Testis (tissue), 3 donors: ENCODE measurements around the gene SEMA6A. TPM values are rescaled to one million over a fixed set of nuclear protein-coding genes. Genes with fewer than 3 reads are reported as not detected.

ENCODE experiments used
- DNase-seq: peaks from one replicate; pipeline ENCODE4 v3.0.0-alpha.2; 2019
- H3K27ac ChIP-seq, 2 donors: fragments of 200-600 bp; sonication (generic); one replicate each; pipeline ENCODE4 v1.5.1; 2019
- H3K27me3 ChIP-seq: fragments of 200-600 bp; sonication (generic); one replicate; pipeline ENCODE4 v1.5.1; 2019
- H3K36me3 ChIP-seq: fragments of 200-600 bp; sonication (generic); one replicate; pipeline ENCODE4 v1.5.1; 2017; ENCODE audit warnings: low read depth; ENCODE audit errors: missing control alignments
- H3K4me1 ChIP-seq: fragments of 200-600 bp; sonication (generic); one replicate; pipeline ENCODE4 v1.5.1; 2019
- H3K4me3 ChIP-seq, 2 donors: fragments of 200-600 bp; sonication (generic); one replicate each; pipeline ENCODE4 v1.5.1; 2017 to 2019
- H3K9me3 ChIP-seq: fragments of 200-600 bp; sonication (generic); one replicate; pipeline ENCODE4 v1.5.1; 2017
- CTCF ChIP-seq, 3 experiments: fragments of 450-650 bp in 2 of 3; fragments of 200-600 bp in 1 of 3; sonication (generic) in 1 of 3; IDR thresholded peaks; one replicate each; pipeline ENCODE4 v1.5.1; 2016 to 2019; ENCODE audit warnings: antibody characterized with exemption in 3 of 3, mild to moderate bottlenecking in 2 of 3, moderate library complexity in 1 of 3
- POLR2A ChIP-seq: fragments of 450-650 bp; IDR thresholded peaks from one replicate; pipeline ENCODE4 v1.6.1; 2017; ENCODE audit warnings: antibody characterized with exemption, mild to moderate bottlenecking, moderate library complexity
- WGBS, 2 donors: methylation state at CpG; one replicate each; pipeline ENCODE4 v1.1.5; 2018; 5-methylcytosine and 5-hydroxymethylcytosine counted together
- intact Hi-C: fragments of 100-400 bp; cut with DNase I; formaldehyde crosslinking; loops from one replicate; pipeline ENCODE4 v1.15.1; 2023; ENCODE audit warnings: low total_unique reads
- polyA plus RNA-seq: library from polyadenylated mRNA; stranded (reverse); fragments of 350-450 nt; fragmentation: Illumina TruSeq; extraction: RNeasy Lipid Tissue Mini Kit (QIAGEN cat#74804); gene quantifications from one replicate; pipeline ENCODE4 v1.2.3, GENCODE V29; 2014; ENCODE audit warnings: low read depth, low replicate concordance; ENCODE audit not compliant: insufficient read depth
- total RNA-seq, 2 donors: library from RNA; depleted of rRNA; stranded (reverse); fragments of >200 nt; gene quantifications; one replicate each; pipeline ENCODE4 v1.2.3, GENCODE V29; 2016

SEMA6A gene
- total and polyA plus RNA-seq, 3 donors from 2014 or later, result 17.4 to 67.6 (median 52.0) TPM

GRCh38 chr5:116423587-116424257, 150.9 kb downstream of the SEMA6A start:
- peaks cover 16% of the 10 kb centered on the region for H3K4me1 ChIP-seq
- intact Hi-C loops, result no loop called here
- H3K4me3 ChIP-seq, result no peak overlapping the region
- TF ChIP-seq CTCF (IDR thresholded peaks at IDR 0.05) (no peak), POLR2A (no peak)
- H3K36me3 ChIP-seq, result no peaks in the 10 kb centered on the region
- no peaks in the 10 kb centered on the region for H3K9me3 ChIP-seq
- no peaks in the 10 kb centered on the region for H3K27me3 ChIP-seq
- WGBS, 2 donors, result 37 to 38% methylated on average over 5 of the region's 5 CpGs
- peak overlapping the region in 1 of 2 donors; percentile 44 for H3K27ac ChIP-seq
- peak; percentile 76 for DNase-seq

- TF ChIP-seq POLR2A (no peak), CTCF (IDR thresholded peaks at IDR 0.05) (no peak)
- H3K4me1 ChIP-seq, result peaks cover 16% of the 10 kb centered on the region
- intact Hi-C loops, result no loop called here
- no peaks in the 10 kb centered on the region for H3K9me3 ChIP-seq
- peak overlapping the region in 1 of 2 donors; percentile 44 for H3K27ac ChIP-seq
- H3K27me3 ChIP-seq, result no peaks in the 10 kb centered on the region
- no peak overlapping the region for H3K4me3 ChIP-seq
- no peak for DNase-seq
- no peaks in the 10 kb centered on the region for H3K36me3 ChIP-seq
Measured at GRCh38 chr5:116423141-116423540, 151.5 kb downstream of the SEMA6A start.

- H3K27ac ChIP-seq, result no peak overlapping the region
- 76 to 78% methylated on average over 5 of the region's 5 CpGs for WGBS, 2 donors
- H3K9me3 ChIP-seq, result no peaks in the 10 kb centered on the region
- no peak overlapping the region for H3K4me3 ChIP-seq
- peaks cover 16% of the 10 kb centered on the region for H3K4me1 ChIP-seq
- DNase-seq, result no peak
- no peaks in the 10 kb centered on the region for H3K27me3 ChIP-seq
- intact Hi-C loops, result no loop called here
- no peaks in the 10 kb centered on the region for H3K36me3 ChIP-seq
- TF ChIP-seq POLR2A (no peak), CTCF (IDR thresholded peaks at IDR 0.05) (no peak)
Measured at GRCh38 chr5:116421080-116421629, 153.5 kb downstream of the SEMA6A start.

- intact Hi-C loops, result no loop called here
- DNase-seq, result no peak
- Histone ChIP-seq H3K4me3 (no peak overlapping the region), H3K4me1 (peaks cover 16% of the 10 kb centered on the region), H3K36me3 (no peaks in the 10 kb centered on the region), H3K9me3 (no peaks in the 10 kb centered on the region), H3K27ac (no peak overlapping the region), H3K27me3 (no peaks in the 10 kb centered on the region)
- 62 to 90% methylated on average over 4 of the region's 4 CpGs for WGBS, 2 donors
- no peak for TF ChIP-seq CTCF (IDR thresholded peaks at IDR 0.05)
- TF ChIP-seq POLR2A, result no peak
Measured at GRCh38 chr5:116420540-116420939, 154.1 kb downstream of the SEMA6A start.

- Histone ChIP-seq H3K27ac (no peak overlapping the region), H3K4me1 (peaks cover 14% of the 10 kb centered on the region), H3K36me3 (no peaks in the 10 kb centered on the region), H3K4me3 (no peak overlapping the region), H3K27me3 (no peaks in the 10 kb centered on the region), H3K9me3 (no peaks in the 10 kb centered on the region)
- WGBS, 2 donors, result 56 to 65% methylated on average over 1 of the region's 1 CpG
- intact Hi-C loops, result no loop called here
- TF ChIP-seq CTCF (IDR thresholded peaks at IDR 0.05) (no peak), POLR2A (no peak)
- DNase-seq, result no peak
Measured at GRCh38 chr5:116419258-116419657, 155.4 kb downstream of the SEMA6A start.
